Stimulated activated CD8-positive, alpha-beta memory T cell treated with anti-CD3 and anti-CD28 coated beads, Interleukin-12 subunit alpha, Interleukin-12 subunit beta, amount 100 ng/mL, for 24 hours (primary cell): Measurements from ENCODE around the gene SHOX.

Experiments used
- DNase-seq: peaks from one replicate; pipeline ENCODE4 v3.0.0-alpha.2; 2020; ENCODE audit errors: extremely low read depth

SHOX gene

GRCh38 chrX:666762-667720 is 36.5 kb downstream of the SHOX start:
- no peak for DNase-seq

GRCh38 chrX:670645-671044 is 40.1 kb downstream of the SHOX start:
- no peak for DNase-seq

GRCh38 chrX:672931-673330 is 42.3 kb downstream of the SHOX start:
- DNase-seq = no peak

GRCh38 chrX:675279-675954 is 44.8 kb downstream of the SHOX start:
- no peak for DNase-seq

- DNase-seq = no peak
Observed at GRCh38 chrX:675955-676295, 45.3 kb downstream of the SHOX start.

GRCh38 chrX:677376-677775 is 46.8 kb downstream of the SHOX start:
- no peak for DNase-seq

GRCh38 chrX:679291-679979 is 48.8 kb downstream of the SHOX start:
- DNase-seq = no peak

GRCh38 chrX:680062-680461 is 49.5 kb downstream of the SHOX start:
- DNase-seq = no peak

- no peak for DNase-seq
Observed at GRCh38 chrX:681989-682388, 51.4 kb downstream of the SHOX start.

- DNase-seq = no peak
Observed at GRCh38 chrX:682892-683291, 52.3 kb downstream of the SHOX start.

- DNase-seq = no peak
Observed at GRCh38 chrX:683576-683975, 53.0 kb downstream of the SHOX start.

GRCh38 chrX:685120-686032 is 54.8 kb downstream of the SHOX start:
- DNase-seq = no peak

GRCh38 chrX:689983-690382 is 59.4 kb downstream of the SHOX start:
- no peak for DNase-seq

- DNase-seq = no peak
Observed at GRCh38 chrX:694800-695199, 64.2 kb downstream of the SHOX start.

GRCh38 chrX:698206-698605 is 67.6 kb downstream of the SHOX start:
- DNase-seq = no peak

- no peak for DNase-seq
Observed at GRCh38 chrX:700936-701335, 70.3 kb downstream of the SHOX start.

- no peak for DNase-seq
Observed at GRCh38 chrX:701673-702072, 71.1 kb downstream of the SHOX start.

- no peak for DNase-seq
Observed at GRCh38 chrX:703466-703865, 72.9 kb downstream of the SHOX start.

GRCh38 chrX:703866-704265 is 73.3 kb downstream of the SHOX start:
- DNase-seq = no peak
